Measurements from ENCODE around the gene HPCAL1.

GRCh38 chr2:10413991-10414451 is 111.3 kb downstream of the HPCAL1 start:
- TF ChIP-seq CTCF (IDR thresholded peaks at IDR 0.05) (no peak), ZFX (IDR thresholded peaks at IDR 0.05; ENCODE audit: borderline replicate concordance) (no peak)

All from 22Rv1 (cell line).